ENCODE measurements around the gene CAMTA1.

The CAMTA1 gene

DNA sequence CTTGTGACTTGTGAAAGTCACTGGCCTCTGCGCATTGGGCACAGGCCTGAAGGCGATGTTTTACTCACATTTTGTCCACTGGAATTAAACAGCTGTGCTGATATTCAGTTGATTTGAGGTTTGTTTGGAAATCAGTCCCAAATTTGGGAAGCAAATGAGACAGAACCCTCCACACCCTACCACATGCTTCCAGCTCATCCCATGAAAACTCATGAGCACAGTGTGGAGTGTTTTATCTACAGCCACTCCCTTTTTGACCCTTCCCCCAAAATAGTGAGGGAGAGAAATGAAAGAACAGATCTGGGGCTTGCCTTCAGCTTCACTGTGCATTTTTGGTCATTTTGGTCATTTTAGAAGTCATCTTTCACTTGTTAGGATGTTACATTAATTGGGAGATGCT lies 101.3 kb downstream of the CAMTA1 start:
- Histone ChIP-seq H2AFZ (ENCODE audit: low read depth, low read length, severe bottlenecking) (no peak overlapping the region), H3K9me2 (replicated peaks; ENCODE audit: insufficient read depth, low read length) (no peaks in the 10 kb centered on the region), H3K4me3 (ENCODE audit: insufficient read depth, low read length, poor library complexity, severe bottlenecking) (no peak overlapping the region), H3K9ac (ENCODE audit: low read length) (no peak overlapping the region), H3K27ac (ENCODE audit: low read depth, low read length) (no peak overlapping the region), H3K4me2 (ENCODE audit: low read depth, low read length, poor library complexity, severe bottlenecking) (no peak overlapping the region), H3K9me3 (ENCODE audit: insufficient read depth, low read length) (no peaks in the 10 kb centered on the region), H3F3A (ENCODE audit: insufficient read depth) (no peaks in the 10 kb centered on the region), H3K36me3 (ENCODE audit: low read length) (no peaks in the 10 kb centered on the region), H3K27me3 (ENCODE audit: low read length) (no peaks in the 10 kb centered on the region), H4K20me1 (ENCODE audit: low read depth, low read length) (no peaks in the 10 kb centered on the region), H3K79me2 (ENCODE audit: insufficient read depth, low read length) (no peaks in the 10 kb centered on the region)
- TF ChIP-seq, protein P1, sequence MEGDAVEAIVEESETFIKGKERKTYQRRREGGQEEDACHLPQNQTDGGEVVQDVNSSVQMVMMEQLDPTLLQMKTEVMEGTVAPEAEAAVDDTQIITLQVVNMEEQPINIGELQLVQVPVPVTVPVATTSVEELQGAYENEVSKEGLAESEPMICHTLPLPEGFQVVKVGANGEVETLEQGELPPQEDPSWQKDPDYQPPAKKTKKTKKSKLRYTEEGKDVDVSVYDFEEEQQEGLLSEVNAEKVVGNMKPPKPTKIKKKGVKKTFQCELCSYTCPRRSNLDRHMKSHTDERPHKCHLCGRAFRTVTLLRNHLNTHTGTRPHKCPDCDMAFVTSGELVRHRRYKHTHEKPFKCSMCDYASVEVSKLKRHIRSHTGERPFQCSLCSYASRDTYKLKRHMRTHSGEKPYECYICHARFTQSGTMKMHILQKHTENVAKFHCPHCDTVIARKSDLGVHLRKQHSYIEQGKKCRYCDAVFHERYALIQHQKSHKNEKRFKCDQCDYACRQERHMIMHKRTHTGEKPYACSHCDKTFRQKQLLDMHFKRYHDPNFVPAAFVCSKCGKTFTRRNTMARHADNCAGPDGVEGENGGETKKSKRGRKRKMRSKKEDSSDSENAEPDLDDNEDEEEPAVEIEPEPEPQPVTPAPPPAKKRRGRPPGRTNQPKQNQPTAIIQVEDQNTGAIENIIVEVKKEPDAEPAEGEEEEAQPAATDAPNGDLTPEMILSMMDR (IDR thresholded peaks at IDR 0.05; ENCODE audit: insufficient read depth, low read length, poor library complexity, severe bottlenecking), result no peak
- TF ChIP-seq EZH2phosphoT487 (conservative IDR thresholded peaks at IDR 0.05; ENCODE audit: low read length), result no peak

DNA sequence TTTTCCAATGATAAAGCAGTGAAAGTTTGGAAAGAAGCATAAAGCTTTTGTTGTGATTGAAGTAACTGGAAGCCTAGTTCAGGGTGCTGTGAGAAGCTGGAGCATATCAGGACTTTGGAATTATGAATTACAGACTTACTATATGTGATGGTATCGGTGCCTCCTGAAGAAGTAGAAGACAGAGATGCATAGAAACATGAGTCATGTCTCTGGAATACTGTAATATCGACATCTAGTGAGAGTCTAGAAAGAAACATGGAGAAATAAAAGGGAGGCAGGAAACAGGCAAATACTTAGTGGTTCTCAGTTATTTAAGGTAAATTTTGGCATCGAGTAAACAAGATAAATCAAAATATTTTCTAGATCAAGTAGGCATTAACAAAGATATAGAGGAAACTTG lies 103.0 kb downstream of the CAMTA1 start:
- Histone ChIP-seq H3K27me3 (ENCODE audit: low read length) (no peaks in the 10 kb centered on the region), H3K9ac (ENCODE audit: low read length) (no peak overlapping the region), H3K4me3 (ENCODE audit: insufficient read depth, low read length, poor library complexity, severe bottlenecking) (no peak overlapping the region), H3K9me2 (replicated peaks; ENCODE audit: insufficient read depth, low read length) (no peaks in the 10 kb centered on the region), H3K27ac (ENCODE audit: low read depth, low read length) (no peak overlapping the region), H3K79me2 (ENCODE audit: insufficient read depth, low read length) (no peaks in the 10 kb centered on the region), H3K36me3 (ENCODE audit: low read length) (no peaks in the 10 kb centered on the region), H3F3A (ENCODE audit: insufficient read depth) (no peaks in the 10 kb centered on the region), H3K9me3 (ENCODE audit: insufficient read depth, low read length) (no peaks in the 10 kb centered on the region), H3K4me2 (ENCODE audit: low read depth, low read length, poor library complexity, severe bottlenecking) (no peak overlapping the region), H2AFZ (ENCODE audit: low read depth, low read length, severe bottlenecking) (no peak overlapping the region), H4K20me1 (ENCODE audit: low read depth, low read length) (no peaks in the 10 kb centered on the region)
- TF ChIP-seq EZH2phosphoT487 (conservative IDR thresholded peaks at IDR 0.05; ENCODE audit: low read length), result no peak
- TF ChIP-seq, protein P1 (IDR thresholded peaks at IDR 0.05; ENCODE audit: insufficient read depth, low read length, poor library complexity, severe bottlenecking), result no peak

DNA sequence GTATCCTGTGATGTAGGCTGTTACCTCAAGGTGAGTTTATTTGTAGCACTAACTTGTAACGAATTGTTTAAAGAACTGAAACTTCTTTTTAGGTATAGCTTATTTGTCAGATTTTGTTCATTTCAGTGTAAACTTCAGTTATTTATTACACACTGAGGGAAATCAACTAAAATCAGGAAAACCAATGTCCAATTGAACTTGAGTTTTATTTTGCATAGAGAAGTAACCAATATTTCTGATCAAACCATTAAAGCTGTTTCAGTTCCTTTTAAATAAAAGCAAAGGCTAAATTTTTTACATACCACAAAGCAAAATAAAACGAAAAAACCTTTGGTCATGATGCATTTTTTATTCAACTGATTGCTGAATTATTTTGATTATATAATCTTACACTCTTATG lies 103.6 kb downstream of the CAMTA1 start:
- TF ChIP-seq, protein P1 (IDR thresholded peaks at IDR 0.05; ENCODE audit: insufficient read depth, low read length, poor library complexity, severe bottlenecking), result no peak
- TF ChIP-seq EZH2phosphoT487 (conservative IDR thresholded peaks at IDR 0.05; ENCODE audit: low read length), result no peak
- Histone ChIP-seq H2AFZ (ENCODE audit: low read depth, low read length, severe bottlenecking) (no peak overlapping the region), H3K27me3 (ENCODE audit: low read length) (no peaks in the 10 kb centered on the region), H3F3A (ENCODE audit: insufficient read depth) (no peaks in the 10 kb centered on the region), H3K4me3 (ENCODE audit: insufficient read depth, low read length, poor library complexity, severe bottlenecking) (no peak overlapping the region), H3K4me2 (ENCODE audit: low read depth, low read length, poor library complexity, severe bottlenecking) (no peak overlapping the region), H4K20me1 (ENCODE audit: low read depth, low read length) (no peaks in the 10 kb centered on the region), H3K9ac (ENCODE audit: low read length) (no peak overlapping the region), H3K36me3 (ENCODE audit: low read length) (no peaks in the 10 kb centered on the region), H3K27ac (ENCODE audit: low read depth, low read length) (no peak overlapping the region), H3K9me2 (replicated peaks; ENCODE audit: insufficient read depth, low read length) (no peaks in the 10 kb centered on the region), H3K79me2 (ENCODE audit: insufficient read depth, low read length) (no peaks in the 10 kb centered on the region), H3K9me3 (ENCODE audit: insufficient read depth, low read length) (no peaks in the 10 kb centered on the region)

All from SU-DHL-6 (cell line).